Stimulated activated CD4-positive, alpha-beta T cell treated with anti-CD3 and anti-CD28 coated beads, Interleukin-2, amount 100 ng/mL, for 24 hours (primary cell): ENCODE data around the gene PAGE5.
A peak's percentile ranks its signal among the peaks of the same experiment; 100 is the strongest.

Experiments used
- DNase-seq, 2 donors: peaks; one replicate each; pipeline ENCODE4 v3.0.0-alpha.2; 2020

Gene PAGE5

GRCh38 chrX:55220119-55220794 is at the start of gene PAGE5:
Gene PAGE5, plus strand, starts transcription at chrX:55220346. Its CDS starts 1,037 bp downstream, at chrX:55221383.
- peak in 1 of 2 donors; percentile 10 for DNase-seq

- DNase-seq: no peak
Observed at GRCh38 chrX:55187281-55187680, 32.9 kb upstream of the PAGE5 start.

DNA sequence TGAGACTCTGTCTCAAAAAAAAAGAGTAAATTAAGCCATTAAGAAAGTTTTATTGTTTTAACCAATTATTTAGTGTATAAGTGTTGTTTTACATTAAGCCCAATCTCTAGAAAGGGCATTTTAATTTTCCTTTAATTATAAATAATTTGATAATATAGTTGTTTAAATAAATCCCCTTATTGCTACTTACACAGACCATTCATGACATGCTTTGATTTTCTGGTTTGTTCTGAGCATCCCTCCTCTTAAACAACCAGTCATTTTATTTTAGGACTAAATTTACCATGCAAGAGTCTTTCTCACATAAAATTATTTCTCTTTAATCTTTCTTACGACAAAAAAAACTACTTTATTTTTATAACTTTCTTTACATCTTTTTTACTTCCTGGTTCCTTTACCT is 23.5 kb upstream of the PAGE5 start:
- no peak for DNase-seq

- DNase-seq: no peak
Observed at GRCh38 chrX:55201930-55202579, 18.1 kb upstream of the PAGE5 start.

- DNase-seq: no peak
Observed at GRCh38 chrX:55206162-55206941, 13.8 kb upstream of the PAGE5 start.

DNA sequence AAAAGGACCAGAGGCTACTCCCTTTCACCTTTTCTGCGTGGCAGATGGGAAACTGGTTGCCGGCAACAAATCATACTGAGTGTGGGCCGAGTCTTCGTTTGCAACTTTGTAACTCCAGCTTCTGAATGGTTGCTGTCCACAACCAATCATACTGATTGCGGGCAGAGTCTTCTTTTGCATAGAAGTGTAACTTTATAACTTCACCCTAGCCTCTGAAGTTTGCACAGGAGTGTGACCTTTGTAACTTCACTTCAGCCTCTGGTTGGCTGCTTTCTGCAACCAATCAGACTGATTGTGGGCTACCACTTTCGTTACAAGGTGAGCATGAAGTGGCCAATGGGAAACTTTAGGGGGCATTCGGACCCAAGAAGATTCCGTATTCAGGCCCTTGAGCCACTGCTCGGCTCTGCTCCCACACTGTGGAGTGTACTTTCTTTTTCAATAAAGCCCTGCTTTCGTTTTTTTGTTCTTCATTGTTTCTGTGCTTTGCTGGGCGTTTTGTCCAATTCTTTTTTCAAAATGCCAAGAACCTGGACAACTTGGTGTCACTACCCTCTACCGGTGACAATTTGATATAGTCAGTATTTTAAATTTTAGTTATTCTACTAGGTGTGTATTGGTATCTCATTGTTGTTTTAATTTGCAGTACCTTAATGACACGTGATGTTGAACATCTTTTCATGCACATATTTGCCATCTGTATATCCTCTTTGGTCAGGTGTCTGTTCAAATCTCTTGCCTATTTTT is 9.0 kb upstream of the PAGE5 start:
- no peak for DNase-seq

- DNase-seq: no peak
Observed at GRCh38 chrX:55213381-55213780, 6.8 kb upstream of the PAGE5 start.

DNA sequence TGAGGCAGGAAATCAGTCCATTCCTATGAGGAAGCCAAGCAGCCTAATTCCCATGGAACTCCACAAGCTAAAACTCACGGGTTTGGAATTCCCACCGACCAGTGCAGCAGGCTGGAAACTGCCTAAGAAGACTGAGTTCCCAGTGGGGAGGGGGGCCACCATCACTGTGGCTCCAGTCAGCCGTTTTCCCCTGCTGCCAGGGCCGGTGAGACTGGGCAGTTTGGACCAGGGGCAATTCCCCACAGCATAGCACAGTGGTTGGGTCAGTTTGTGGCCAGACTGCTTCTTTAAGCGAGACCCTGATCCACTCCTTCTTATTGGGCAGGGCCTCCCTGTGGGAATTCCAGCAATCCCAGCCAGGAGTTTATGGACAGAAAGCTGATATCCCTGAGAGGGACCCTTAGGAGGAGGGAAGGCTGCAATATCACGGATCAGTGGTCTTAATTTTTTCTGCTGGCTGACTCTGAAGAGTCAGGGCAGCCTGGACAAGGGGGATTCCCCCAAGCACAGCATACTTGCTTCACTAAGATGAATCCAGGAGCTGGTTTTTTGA is 20.7 kb downstream of the PAGE5 start:
- DNase-seq: no peak

- DNase-seq: no peak
Observed at GRCh38 chrX:55253528-55253927, 33.4 kb downstream of the PAGE5 start.

GRCh38 chrX:55260806-55261205 is 40.7 kb downstream of the PAGE5 start:
- DNase-seq: no peak

DNA sequence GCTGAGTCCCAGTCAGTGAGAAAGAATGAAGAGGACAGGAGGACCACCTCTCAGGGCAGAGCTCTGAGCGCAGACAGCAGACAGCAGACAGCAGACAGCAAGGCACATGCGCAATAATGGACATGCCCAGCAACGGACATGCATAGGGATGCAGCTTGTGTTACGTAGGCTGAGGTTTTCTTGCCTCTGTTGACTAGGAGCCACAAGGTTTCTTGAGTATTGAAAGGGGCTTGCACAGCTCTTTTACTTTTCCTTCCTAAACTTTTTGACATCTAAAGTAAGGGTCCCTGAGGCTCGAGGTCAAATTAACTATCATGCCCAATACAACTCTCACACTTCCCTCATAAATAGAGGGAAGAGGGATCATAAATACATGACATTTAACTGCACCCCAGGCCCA is 44.7 kb downstream of the PAGE5 start, which contains the start of gene PAGE3:
TSS of gene PAGE3 (minus strand) at position 101 of the 400 bp plus-strand sequence. CDS start 1,013 bp downstream, outside the sequence.
- DNase-seq: no peak
